ENCODE measurements around the gene CCDC141. TPM values are rescaled to one million over a fixed set of nuclear protein-coding genes. Genes with fewer than 3 reads are reported as not detected.
"Not testable (repeated sequence)": the region's sequence is repeated elsewhere in the genome, so short reads cannot be mapped to it uniquely, and the experiment has no call there.

CCDC141 gene
- total RNA-seq, result 136 TPM
- long read RNA-seq, partial matches to known transcripts, result 79 of 91 reads
- long read RNA-seq, other reads (novel, unspliced or antisense), result 12 of 91 reads

DNA sequence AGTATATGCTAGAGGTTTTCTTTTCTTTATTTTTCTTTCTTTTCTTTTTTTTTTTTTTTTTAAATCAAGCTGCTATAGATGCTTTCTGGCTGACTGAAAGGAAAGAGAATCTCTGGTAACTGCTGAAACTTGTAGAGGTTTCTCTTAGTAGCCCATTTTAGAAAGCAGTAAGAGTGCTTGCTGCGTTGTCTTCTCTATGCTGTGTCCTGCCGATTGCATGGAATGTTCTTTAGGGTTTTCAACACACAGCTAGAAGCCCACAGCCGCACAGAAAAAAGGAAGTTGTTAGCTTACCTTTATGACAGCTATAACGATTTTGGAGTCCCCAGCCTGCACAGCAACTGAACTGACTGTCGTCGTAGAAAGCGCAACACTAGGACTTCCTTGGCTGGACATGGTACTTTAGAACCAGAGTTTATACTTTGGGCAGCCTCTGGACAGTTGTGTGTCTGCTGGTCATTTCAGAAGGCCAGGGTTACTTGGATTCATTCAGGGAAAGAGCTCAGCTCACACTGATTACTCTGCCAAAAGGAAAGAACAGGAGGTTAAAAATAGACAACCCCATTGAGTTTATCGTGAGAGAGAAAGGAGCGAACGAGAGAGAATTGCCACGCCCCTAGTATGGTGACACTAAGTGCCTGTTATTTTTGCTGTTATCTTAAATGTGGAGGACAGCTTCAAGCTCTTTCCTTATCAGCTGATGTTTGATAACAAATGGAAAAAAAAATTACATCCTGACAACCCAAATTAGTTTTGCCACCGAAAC, at the start of gene CCDC141:
Gene CCDC141 (minus strand): TSS at position 592 of the 766 bp plus-strand sequence. CDS start 196 bp downstream, at position 396.
- no peak for DNase-seq
- ATAC-seq (ENCODE audit: poor library complexity), result peak; percentile 91
- intact Hi-C loops (cut with DNase I), result no loop called here

GRCh38 chr2:179098080-179098689, 48.2 kb upstream of the CCDC141 start:
- intact Hi-C loops (cut with DNase I), result no loop called here
- no peak for ATAC-seq (ENCODE audit: poor library complexity)
- DNase-seq, result no peak

GRCh38 chr2:179097131-179097530, 47.2 kb upstream of the CCDC141 start:
- ATAC-seq (ENCODE audit: poor library complexity) (no peak), DNase-seq (no peak)
- intact Hi-C loops (cut with DNase I), result no loop called here

DNA sequence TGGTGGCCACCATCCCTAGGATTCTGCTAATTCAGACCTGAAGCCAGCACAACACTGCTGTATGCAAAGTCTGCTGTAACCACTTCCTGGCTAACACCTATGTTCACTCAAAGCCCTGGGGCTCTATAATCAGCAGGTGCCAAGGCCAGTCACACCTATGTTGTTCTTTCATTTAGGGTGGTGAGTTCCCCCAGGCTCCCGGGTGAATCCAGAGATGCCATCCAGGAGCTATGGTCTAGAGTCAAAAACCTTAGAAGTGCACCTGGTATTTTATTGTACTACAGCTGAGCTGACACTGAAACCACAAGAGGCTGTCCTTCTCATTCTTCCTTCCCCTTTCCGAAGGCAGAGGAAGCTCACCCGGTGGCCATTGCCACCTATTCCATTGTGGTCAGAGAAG, 46.2 kb upstream of the CCDC141 start:
- DNase-seq (no peak), ATAC-seq (ENCODE audit: poor library complexity) (no peak)
- intact Hi-C loops (cut with DNase I), result no loop called here

DNA sequence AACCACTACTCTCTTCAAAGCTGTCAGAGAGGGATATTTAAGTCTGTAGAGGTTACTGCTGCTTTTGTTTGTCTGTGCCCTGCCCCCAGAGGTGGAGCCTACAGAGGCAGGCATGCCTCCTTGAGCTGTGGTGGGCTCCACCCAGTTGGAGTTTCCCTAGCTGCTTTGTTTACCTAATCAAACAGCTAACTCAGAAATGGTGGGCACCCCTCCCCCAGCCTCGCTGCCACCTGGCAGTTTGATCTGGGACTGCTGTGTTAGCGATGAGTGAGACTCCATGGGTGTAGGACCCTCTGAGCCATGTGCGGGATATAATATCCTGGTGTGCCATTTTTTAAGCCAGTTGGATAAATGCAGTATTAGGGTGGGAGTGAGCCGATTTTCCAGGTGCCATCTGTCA, 43.0 kb upstream of the CCDC141 start:
- ATAC-seq (ENCODE audit: poor library complexity); DNase-seq; intact Hi-C loops (cut with DNase I): not testable (repeated sequence)

DNA sequence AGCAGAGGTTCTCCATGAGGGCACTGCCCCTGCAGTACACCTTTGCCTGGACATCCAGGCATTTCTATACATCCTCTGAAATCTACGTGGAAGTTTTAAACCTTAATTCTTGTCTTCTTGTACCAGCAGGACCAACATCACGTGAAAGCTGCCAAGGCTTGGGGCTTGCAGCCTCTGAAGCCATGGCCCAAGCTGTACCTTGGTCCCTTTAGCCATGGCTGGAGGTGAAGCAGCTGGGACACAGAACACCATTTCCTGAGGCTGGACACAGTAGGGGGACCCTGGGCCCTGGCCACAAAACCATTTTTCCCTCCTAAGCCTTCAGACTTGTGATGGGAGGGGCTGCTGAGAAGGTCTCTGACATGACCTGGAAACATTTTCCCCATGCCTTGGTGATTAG, 32.8 kb upstream of the CCDC141 start:
- DNase-seq (no peak), ATAC-seq (ENCODE audit: poor library complexity) (no peak)
- intact Hi-C loops (cut with DNase I), result no loop called here

DNA sequence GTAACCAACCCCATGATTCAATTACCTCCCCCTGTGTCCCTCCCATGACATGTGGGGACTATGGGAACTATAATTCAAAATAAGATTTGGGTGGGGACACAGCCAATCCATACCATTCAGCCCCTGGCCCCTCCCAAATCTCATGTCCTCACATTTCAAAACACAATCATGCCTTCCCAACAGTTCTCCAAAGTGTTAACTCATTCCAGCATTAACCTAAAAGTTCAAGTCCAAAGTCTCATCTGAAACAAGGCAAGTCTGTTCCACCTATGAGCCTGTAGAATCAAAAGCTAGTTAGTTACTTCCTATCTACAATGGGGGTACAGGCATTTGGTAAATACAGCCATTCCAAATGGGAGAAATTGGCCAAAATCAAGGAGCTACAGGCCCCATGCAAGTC, 32.0 kb upstream of the CCDC141 start:
- DNase-seq (no peak), ATAC-seq (ENCODE audit: poor library complexity) (no peak)
- intact Hi-C loops (cut with DNase I), result no loop called here

- no peak for DNase-seq
Observed at GRCh38 chr2:179072527-179072926, 22.6 kb upstream of the CCDC141 start.

GRCh38 chr2:179071810-179072355, 21.9 kb upstream of the CCDC141 start:
- DNase-seq, result no peak
- intact Hi-C loops (cut with DNase I), result no loop called here
- ATAC-seq (ENCODE audit: poor library complexity), result no peak

More at GRCh38 chr2:179072527-179072926, 22.6 kb upstream of the CCDC141 start:
- ATAC-seq (ENCODE audit: poor library complexity), result no peak
- intact Hi-C loops (cut with DNase I), result no loop called here

GRCh38 chr2:179070895-179071294, 21.0 kb upstream of the CCDC141 start:
- ATAC-seq (ENCODE audit: poor library complexity) (no peak), DNase-seq (no peak)
- intact Hi-C loops (cut with DNase I), result no loop called here

DNA sequence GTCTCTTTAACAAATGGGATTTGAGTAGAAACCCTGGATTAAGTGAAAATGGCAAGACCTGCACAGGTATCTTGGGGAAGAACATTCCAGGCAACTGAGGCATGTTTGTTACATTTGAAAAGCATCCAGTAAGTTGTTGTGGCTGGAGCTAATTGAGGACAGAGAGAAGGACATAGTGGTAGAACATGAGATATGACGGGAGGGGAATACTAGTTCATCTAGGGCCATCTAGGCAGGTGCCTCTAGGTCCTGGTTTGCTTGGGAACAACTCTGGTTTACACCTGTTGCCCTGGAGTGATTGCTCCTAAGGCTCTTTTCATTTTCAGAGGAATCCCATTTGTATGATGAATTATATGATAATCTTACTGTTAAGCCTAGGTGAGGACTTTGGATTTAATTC, 19.7 kb upstream of the CCDC141 start:
- peak; percentile 43 for ATAC-seq (ENCODE audit: poor library complexity)
- intact Hi-C loops (cut with DNase I), result no loop called here
- DNase-seq, result no peak

DNA sequence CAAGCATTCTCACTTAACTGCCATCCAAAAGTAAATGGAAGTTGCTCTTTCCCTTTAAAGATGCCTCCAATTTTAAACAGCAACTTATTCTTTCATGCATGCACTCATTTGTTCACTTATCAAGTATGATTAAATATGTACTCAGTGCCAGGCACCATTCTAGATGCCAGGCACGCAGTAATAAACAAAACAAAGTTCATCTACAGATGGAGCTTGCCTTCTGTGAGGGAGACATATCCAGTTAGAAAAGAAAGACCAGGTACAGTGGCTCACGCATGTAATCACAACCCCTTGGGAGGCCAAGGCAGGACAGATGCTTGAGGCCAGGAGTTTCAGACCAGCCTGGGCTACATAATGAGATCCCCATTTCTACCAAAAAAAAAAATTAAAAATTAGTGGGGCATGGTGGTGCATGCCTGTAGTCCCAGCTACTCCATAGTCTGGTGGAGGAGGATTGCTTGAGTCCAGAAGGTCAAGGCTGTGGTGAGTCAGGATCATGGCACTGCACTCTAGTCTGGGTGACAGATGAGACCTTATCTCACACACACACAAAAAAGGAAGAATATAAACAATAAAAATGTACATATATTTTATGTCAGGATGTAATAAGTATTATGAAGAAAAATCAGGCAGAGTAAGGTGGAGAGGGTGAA, 19.2 kb upstream of the CCDC141 start:
- intact Hi-C loops (cut with DNase I), result no loop called here
- ATAC-seq (ENCODE audit: poor library complexity), result peak; percentile 85

DNA sequence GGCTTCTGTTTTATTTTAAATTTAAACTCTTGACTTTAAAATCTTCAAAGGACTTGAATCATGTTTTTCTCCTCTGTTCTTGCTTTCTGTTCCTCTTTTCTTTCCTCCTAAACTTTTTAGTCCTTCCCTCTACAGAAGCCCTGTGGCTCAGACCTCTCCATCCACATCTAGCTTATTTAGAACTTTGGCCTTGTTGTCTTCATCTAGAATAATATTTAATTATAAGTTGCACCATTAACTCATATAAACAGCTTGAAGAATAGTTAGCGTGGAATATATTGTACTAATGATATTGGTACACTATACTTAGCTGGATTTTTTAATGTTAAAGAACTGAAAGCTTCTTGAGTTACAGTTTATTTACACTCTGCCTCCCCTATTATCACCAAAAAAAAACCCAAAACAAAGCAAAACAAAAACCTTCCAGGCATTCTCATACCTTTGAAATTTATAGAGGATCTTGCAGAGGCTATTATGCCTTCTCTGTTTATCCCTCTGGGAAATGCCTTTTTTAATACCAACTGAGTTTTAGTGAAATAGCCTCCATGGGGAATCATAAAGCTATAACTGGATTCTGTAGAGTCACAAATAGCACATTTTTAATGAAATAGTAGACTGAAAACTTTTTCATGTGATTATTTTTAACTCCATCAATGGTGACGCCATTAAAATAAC, 9.2 kb upstream of the CCDC141 start:
- intact Hi-C loops (cut with DNase I), result no loop called here
- DNase-seq (no peak), ATAC-seq (ENCODE audit: poor library complexity) (peak; percentile 36)

More for the DNA sequence above, 19.2 kb upstream of the CCDC141 start:
- no peak for DNase-seq

DNA sequence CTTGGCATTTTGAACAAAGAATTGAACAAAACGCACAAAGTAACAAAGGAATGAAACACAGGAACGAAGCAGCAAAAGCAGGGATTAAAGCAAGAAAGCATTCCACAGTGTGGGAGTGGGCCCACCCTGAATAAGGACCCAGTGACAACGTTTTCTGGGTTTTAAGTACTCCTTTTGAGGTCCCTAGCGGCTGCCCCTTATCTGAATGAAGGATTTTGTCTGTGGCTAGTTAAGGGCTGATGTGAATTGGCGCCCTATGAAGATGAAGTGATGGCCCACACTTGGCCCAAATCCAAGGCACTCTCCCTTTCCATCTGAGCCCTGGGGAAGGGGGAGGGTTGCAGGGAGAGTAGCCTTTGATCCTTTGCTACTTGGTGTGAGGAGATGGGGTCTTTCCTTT, 7.8 kb upstream of the CCDC141 start:
- DNase-seq (no peak), ATAC-seq (ENCODE audit: poor library complexity) (peak; percentile 38)
- intact Hi-C loops (cut with DNase I), result no loop called here

- ATAC-seq (ENCODE audit: poor library complexity); intact Hi-C loops (cut with DNase I); DNase-seq: not testable (repeated sequence)
Observed at GRCh38 chr2:179053568-179053967, 3.6 kb upstream of the CCDC141 start.

DNA sequence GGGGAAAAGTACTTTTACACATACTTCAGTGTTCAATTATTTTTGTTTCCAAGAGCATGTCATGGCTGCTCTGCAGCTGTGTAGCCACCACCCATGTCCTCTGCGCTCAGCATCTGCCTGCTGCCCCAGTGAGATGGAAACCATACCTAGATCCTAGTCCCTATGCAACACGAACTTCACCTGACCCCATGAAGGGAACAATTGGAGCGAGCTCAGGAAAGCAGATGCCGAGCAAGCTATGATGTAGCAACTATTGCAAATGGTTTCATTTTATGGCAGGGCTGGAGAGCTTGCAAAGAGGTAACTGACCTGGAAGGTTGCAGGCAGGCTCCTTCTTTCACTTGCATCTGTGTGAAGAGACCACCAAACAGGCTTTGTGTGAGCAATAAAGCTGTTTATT, 1.3 kb upstream of the CCDC141 start:
- intact Hi-C loops (cut with DNase I), result no loop called here
- DNase-seq, result no peak
- ATAC-seq (ENCODE audit: poor library complexity), result peak; percentile 19

DNA sequence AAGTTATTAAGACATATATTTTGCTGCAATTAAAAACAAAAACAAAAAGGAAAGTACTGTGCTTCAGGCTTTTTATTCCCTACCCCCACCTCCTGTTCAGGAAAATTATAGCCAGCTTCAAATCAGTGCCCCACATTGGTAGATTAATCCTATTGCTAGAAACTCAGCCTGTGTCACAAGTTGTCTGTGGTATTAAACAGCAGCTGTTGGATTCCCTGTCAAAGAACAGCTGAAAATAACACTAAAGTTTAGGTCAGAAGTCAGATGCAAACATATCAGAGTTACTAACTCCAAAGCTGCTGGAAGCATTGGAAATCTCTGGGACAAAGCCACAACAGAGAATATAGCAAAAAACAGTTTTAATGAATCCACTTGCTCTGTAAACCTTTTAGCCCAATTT, 818 bp upstream of the CCDC141 start:
- ATAC-seq (ENCODE audit: poor library complexity) (peak; percentile 83), DNase-seq (no peak)
- intact Hi-C loops (cut with DNase I), result no loop called here

GRCh38 chr2:179049203-179049545, 763 bp downstream of the CCDC141 start:
- intact Hi-C loops (cut with DNase I), result no loop called here
- ATAC-seq (ENCODE audit: poor library complexity) (peak; percentile 56), DNase-seq (no peak)

- no peak for DNase-seq
- intact Hi-C loops (cut with DNase I), result no loop called here
- ATAC-seq (ENCODE audit: poor library complexity), result no peak
Observed at GRCh38 chr2:179048099-179048498, 1.8 kb downstream of the CCDC141 start.
